ENCODE results near the gene KRTAP12-4.
"Not testable (repeated sequence)": the region's sequence is repeated elsewhere in the genome, so short reads cannot be mapped to it uniquely, and the experiment has no call there.

The KRTAP12-4 gene

DNA sequence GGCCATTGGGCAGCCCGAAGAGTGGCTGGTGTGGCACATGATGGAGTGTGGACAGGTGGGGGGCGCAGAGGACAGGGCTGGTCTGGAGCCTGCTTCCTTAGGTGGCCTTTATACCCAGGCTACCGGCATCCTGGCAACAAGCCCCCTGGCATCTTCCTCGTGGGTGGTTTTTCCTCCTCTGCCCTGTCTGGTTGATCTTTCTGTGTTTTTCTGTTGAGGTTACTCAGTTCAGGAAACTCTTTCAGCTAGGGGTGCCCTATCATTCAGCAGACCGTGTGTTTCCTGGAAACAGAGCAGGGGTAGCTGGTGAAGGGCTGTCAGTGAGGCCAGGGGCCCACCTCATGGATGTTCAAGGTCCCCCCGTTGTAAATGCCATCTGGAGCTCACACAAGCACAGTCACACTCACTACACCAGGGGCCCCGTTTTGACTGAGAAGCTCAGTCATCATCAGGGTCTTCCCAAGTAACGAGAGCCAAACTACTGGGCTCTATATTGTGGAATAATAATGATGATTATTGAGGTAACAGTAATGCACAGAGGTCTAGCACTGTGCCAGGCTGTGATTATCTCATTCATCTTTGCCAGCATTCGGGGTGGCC lies at the start of gene KRTAP12-4:
TSS of gene KRTAP12-4 (minus strand) at position 84 of the 600 bp plus-strand sequence. CDS start at position 39, 45 bp downstream.
- no peak for DNase-seq (ENCODE audit: low spot score)

- peak; percentile 63 for DNase-seq (ENCODE audit: low spot score)
These were observed 49.5 kb upstream of the KRTAP12-4 start for GRCh38 chr21:44703731-44704635.

DNA sequence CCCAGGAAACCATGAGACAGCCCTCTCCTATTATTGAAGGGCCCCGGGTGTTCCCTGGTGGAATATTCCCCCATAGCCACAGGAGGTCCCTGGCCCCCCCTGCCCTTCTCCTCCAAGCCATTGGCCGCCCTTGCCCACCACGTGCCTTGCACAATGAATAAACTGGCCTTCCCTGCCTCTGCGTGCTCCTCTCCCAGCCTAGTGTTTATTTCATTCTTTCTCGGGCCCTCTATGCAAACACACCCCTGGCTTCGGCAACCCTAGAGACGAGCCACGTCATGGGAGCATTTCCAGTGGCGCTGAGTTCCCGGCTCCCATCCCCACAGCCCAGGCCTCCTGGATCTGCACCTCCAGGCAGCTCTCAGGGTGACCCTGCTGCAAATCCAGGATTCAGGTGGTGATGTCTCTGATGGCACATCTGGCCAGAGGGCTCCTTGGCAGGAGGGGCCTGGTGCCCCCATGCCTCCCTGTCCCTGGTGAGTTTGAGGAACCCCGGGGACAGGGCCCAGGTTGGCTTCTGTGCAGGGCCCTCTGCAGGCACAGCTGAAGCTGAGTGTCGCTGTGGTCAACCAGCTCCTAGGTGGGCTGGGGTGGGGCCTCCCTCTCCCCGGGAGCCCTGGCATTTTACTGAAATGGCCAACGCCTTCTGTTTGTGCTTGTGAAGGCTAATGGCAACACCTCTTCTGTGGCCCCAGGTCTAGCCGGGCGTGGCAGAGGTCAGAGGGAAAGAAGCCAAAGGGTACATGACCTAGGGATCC lies 48.7 kb upstream of the KRTAP12-4 start:
- DNase-seq (ENCODE audit: low spot score): peak; percentile 63

GRCh38 chr21:44702111-44702972 lies 47.9 kb upstream of the KRTAP12-4 start:
- DNase-seq (ENCODE audit: low spot score): no peak

DNA sequence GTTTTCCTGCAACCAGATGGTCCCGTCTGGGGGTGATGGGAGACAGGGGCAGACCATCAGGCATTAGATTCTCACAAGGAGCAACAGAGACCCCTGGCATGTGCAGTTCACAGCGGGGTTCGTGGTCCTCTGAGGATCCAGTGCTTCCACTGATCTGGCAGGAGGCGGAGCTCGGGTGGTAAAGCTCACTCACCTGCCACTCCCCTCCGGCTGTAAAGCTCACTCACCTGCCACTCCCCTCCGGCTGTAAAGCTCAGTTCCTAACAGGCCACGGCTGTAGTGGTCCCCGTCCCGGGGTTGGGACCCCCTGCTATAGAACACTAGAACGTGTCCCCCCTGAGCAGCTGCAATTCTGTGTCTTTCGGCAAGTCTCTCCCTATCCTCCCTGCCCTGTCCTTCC lies 47.1 kb upstream of the KRTAP12-4 start:
- DNase-seq (ENCODE audit: low spot score): no peak

DNA sequence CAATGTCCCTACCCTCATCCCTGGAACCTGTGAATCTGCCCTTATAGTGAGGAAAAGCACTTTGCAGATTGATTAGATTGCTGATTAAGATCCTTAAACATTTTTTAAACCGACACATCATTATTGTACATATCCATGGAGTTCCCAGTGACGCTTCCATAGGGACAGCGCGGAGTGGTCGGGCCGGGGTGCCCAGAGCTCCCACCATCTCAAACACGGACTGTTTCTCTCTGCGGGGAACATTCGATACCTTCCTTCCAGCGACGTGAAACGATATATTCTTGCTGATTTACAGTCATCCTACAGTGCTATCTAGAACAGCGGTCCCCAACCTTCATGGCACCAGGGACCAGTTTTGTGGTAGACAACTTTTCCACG lies 46.6 kb upstream of the KRTAP12-4 start:
- DNase-seq (ENCODE audit: low spot score): no peak

- no peak for DNase-seq (ENCODE audit: low spot score)
These were observed 45.9 kb upstream of the KRTAP12-4 start for GRCh38 chr21:44700101-44701022.

DNA sequence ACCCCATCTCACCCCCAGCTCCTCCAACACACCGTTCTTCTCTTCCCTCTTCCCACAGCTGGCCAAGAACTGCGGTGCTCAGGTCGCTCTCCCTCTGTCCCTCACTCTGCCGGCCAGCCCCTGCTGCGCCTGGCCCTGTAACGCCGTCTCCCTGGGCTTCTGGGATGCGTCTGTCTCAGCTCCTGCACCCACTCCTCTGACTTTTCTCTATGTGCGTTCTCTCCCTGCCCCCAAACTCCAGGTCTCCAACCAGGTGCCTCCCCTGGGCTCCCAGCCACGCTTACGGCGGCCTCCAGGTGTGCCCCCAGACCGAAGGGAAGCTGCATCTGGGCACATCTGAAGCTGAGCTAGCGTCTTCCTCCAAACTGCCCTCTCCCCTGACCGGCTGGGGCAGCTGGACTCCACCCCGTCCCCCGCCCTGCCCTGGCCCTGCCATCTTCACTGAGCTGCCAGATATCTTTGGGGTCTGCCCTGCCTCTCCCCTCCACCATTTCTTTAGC lies 45.1 kb upstream of the KRTAP12-4 start:
- no peak for DNase-seq (ENCODE audit: low spot score)

- peak; percentile 62 for DNase-seq (ENCODE audit: low spot score)
These were observed 43.6 kb upstream of the KRTAP12-4 start for GRCh38 chr21:44697811-44698734.

DNA sequence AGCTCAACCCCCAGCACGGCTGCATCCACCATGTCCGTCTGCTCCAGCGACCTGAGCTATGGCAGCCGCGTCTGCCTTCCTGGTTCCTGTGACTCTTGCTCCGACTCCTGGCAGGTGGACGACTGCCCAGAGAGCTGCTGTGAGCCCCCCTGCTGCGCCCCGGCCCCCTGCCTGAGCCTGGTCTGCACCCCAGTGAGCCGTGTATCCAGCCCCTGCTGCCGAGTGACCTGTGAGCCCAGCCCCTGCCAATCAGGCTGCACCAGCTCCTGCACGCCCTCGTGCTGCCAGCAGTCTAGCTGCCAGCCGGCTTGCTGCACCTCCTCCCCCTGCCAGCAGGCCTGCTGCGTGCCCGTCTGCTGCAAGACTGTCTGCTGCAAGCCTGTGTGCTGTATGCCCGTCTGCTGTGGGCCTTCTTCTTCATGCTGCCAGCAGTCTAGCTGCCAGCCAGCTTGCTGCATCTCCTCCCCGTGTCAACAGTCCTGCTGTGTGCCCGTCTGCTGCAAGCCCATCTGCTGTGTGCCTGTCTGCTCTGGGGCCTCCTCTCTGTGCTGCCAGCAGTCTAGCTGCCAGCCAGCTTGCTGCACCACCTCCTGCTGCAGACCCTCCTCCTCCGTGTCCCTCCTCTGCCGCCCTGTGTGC lies 42.8 kb upstream of the KRTAP12-4 start, which contains the start of gene KRTAP10-12:
TSS of gene KRTAP10-12 (plus strand) at position 1 of the 639 bp plus-strand sequence. CDS start at position 31, 30 bp downstream.
- not testable (repeated sequence) for DNase-seq (ENCODE audit: low spot score)

GRCh38 chr21:44696572-44696971 lies 42.1 kb upstream of the KRTAP12-4 start:
- DNase-seq (ENCODE audit: low spot score): no peak

DNA sequence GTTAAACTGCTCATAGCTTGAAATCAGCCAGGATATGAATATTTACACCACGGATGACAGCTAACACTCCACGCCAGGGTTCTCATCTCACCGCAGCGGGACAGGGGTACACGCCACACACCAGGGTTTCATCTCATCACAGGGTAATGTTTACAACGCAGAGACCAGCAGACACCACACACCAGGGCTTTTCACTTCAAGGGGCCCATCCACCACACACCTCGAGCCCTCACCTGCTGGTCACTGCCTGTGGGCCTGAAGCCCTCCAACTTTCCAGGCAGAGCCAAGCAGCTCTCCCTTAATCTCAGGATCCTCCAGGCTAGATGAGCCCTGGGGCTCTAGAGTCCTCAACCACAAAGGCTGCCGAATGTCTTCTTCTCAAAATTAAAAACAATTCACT lies 41.2 kb upstream of the KRTAP12-4 start:
- no peak for DNase-seq (ENCODE audit: low spot score)

GRCh38 chr21:44695184-44695583 lies 40.7 kb upstream of the KRTAP12-4 start:
- peak; percentile 57 for DNase-seq (ENCODE audit: low spot score)

- DNase-seq (ENCODE audit: low spot score): no peak
These were observed 40.3 kb upstream of the KRTAP12-4 start for GRCh38 chr21:44694776-44695175.

- no peak for DNase-seq (ENCODE audit: low spot score)
These were observed 38.5 kb upstream of the KRTAP12-4 start for GRCh38 chr21:44692798-44693512.

DNA sequence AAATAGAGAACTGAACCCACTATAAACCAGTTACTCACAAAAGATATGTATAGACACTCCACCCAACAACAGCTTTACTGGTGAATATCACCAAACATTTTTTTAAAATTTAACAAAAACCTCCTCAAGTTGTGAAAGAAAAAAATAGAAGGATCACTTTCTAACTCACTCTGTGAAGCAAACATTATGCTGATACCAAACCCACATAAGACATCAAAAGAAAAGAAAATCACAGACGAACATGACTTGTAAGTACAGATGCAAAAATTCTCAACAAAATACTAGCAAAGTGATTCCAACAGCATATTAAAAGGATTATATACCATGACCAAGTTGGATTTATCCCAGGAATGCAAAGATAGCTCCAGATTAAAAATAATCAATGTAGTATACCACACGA lies 37.2 kb upstream of the KRTAP12-4 start:
- no peak for DNase-seq (ENCODE audit: low spot score)

- DNase-seq (ENCODE audit: low spot score): not testable (repeated sequence)
These were observed 35.3 kb upstream of the KRTAP12-4 start for GRCh38 chr21:44689740-44690139.

GRCh38 chr21:44687671-44688070 lies 33.2 kb upstream of the KRTAP12-4 start:
- DNase-seq (ENCODE audit: low spot score): peak; percentile 55

All from left forelimb (tissue), 1 donor.